ENCODE measurements around the gene CELA2A. TPM values are rescaled to one million over a fixed set of nuclear protein-coding genes. Genes with fewer than 3 reads are reported as not detected.

Gene CELA2A
- polyA plus RNA-seq, 2 of the 4 experiments (the other 2 are of a cell fraction) = not detected

- Histone ChIP-seq H3K4me2 (no peak overlapping the region), H3K4me1 (no peaks in the 10 kb centered on the region), H3K9me3 (no peaks in the 10 kb centered on the region), H3K4me3 (no peak overlapping the region), H3K27ac (no peak overlapping the region)
- 92% methylated on average over 8 of the region's 8 CpGs for WGBS (ENCODE audit: missing lambda C conversion rate)
- ChIA-PET POLR2A (no interaction called here), CTCF (interaction anchor here (1.4 kb wide), 1 partner anchor 119 kb away, joined by 4 read pairs; no protein-coding TSS in a partner anchor)
- FAIRE-seq (no peak), ATAC-seq (no peak), DNase-seq (ENCODE audit: low read depth in 1 of 2, low spot score in 1 of 2) (no peak)
- TF ChIP-seq CTCF (IDR thresholded peaks at IDR 0.05) (no peak), NPAS2 (CRISPR knock-in tag; IDR thresholded peaks at IDR 0.05; ENCODE audit: borderline replicate concordance) (no peak), RCOR1 (IDR thresholded peaks at IDR 0.05; ENCODE audit: low read depth, low read length) (no peak), ZSCAN20 (CRISPR knock-in tag; IDR thresholded peaks at IDR 0.05) (no peak), FOXS1 (CRISPR knock-in tag; IDR thresholded peaks at IDR 0.05) (no peak), POLR2A (IDR thresholded peaks at IDR 0.05; ENCODE audit: low read length) (no peak), CHD2 (IDR thresholded peaks at IDR 0.05; ENCODE audit: low read length, partially characterized antibody) (no peak), HOXA7 (CRISPR knock-in tag; IDR thresholded peaks at IDR 0.05) (no peak), RNF2 (IDR thresholded peaks at IDR 0.05; ENCODE audit: borderline replicate concordance, low read depth) (no peak), SMC3 (IDR thresholded peaks at IDR 0.05) (no peak), ZC3H11A (IDR thresholded peaks at IDR 0.05) (no peak), HOXB5 (CRISPR knock-in tag; IDR thresholded peaks at IDR 0.05) (no peak), HMGXB4 (CRISPR knock-in tag; IDR thresholded peaks at IDR 0.05; ENCODE audit: borderline replicate concordance) (no peak), EHF (CRISPR knock-in tag; IDR thresholded peaks at IDR 0.05) (no peak), JUN (IDR thresholded peaks at IDR 0.05) (no peak), MAX (IDR thresholded peaks at IDR 0.05) (no peak), HEYL (CRISPR knock-in tag; IDR thresholded peaks at IDR 0.05) (no peak), CHD4 (IDR thresholded peaks at IDR 0.05; ENCODE audit: borderline replicate concordance) (no peak), USF2 (IDR thresholded peaks at IDR 0.05) (no peak)
Measured at GRCh38 chr1:15442119-15442518, 14.4 kb upstream of the CELA2A start.

GRCh38 chr1:15442759-15443158 is 13.8 kb upstream of the CELA2A start:
- Histone ChIP-seq H3K9me3 (no peaks in the 10 kb centered on the region), H3K4me1 (no peaks in the 10 kb centered on the region), H3K4me2 (no peak overlapping the region), H3K4me3 (no peak overlapping the region), H3K27ac (no peak overlapping the region)
- CTCF ChIA-PET = interaction anchor here (1.2 to 1.8 kb wide), 3 partner anchors 8 to 109 kb away, joined by 3 to 6 read pairs (median 4); no protein-coding TSS in a partner anchor
- POLR2A ChIA-PET = no interaction called here
- ATAC-seq (no peak), FAIRE-seq (no peak), DNase-seq (ENCODE audit: low read depth in 1 of 2, low spot score in 1 of 2) (no peak)
- no peak for TF ChIP-seq NFE2L2 (conservative IDR thresholded peaks at IDR 0.05; ENCODE audit: low read length)
- TF ChIP-seq ZNF302 (CRISPR knock-in tag; IDR thresholded peaks at IDR 0.05) = no peak
- no peak for TF ChIP-seq JUNB (IDR thresholded peaks at IDR 0.05)
- TF ChIP-seq HES2 (IDR thresholded peaks at IDR 0.05) = no peak
- no peak for TF ChIP-seq GATA3 (IDR thresholded peaks at IDR 0.05; ENCODE audit: borderline replicate concordance)
- no peak for TF ChIP-seq HEYL (CRISPR knock-in tag; IDR thresholded peaks at IDR 0.05)
- no peak for TF ChIP-seq CBX8 (IDR thresholded peaks at IDR 0.05)
- TF ChIP-seq PBX3 (IDR thresholded peaks at IDR 0.05) = no peak
- no peak for TF ChIP-seq ESRRA (IDR thresholded peaks at IDR 0.05; ENCODE audit: borderline replicate concordance, low read length)
- TF ChIP-seq HDAC2 (IDR thresholded peaks at IDR 0.05) = no peak
- TF ChIP-seq BHLHE40 (IDR thresholded peaks at IDR 0.05; ENCODE audit: low read depth, low read length) = no peak
- TF ChIP-seq PHF8 (IDR thresholded peaks at IDR 0.05; ENCODE audit: borderline replicate concordance, low read depth) = no peak
- TF ChIP-seq MYC (IDR thresholded peaks at IDR 0.05; ENCODE audit: borderline replicate concordance, low read length) = no peak
- no peak for TF ChIP-seq POLR2AphosphoS2 (conservative IDR thresholded peaks at IDR 0.05; ENCODE audit: low read length)
- no peak for TF ChIP-seq FOSB (CRISPR knock-in tag; IDR thresholded peaks at IDR 0.05)
- TF ChIP-seq CEBPB (IDR thresholded peaks at IDR 0.05) = no peak
- TF ChIP-seq KDM1A (IDR thresholded peaks at IDR 0.05; ENCODE audit: low read depth) = no peak
- TF ChIP-seq MAZ (IDR thresholded peaks at IDR 0.05; ENCODE audit: borderline replicate concordance, low read depth, low read length) = no peak
- no peak for TF ChIP-seq CHD2 (IDR thresholded peaks at IDR 0.05; ENCODE audit: low read length, partially characterized antibody)
- 70% methylated on average over 5 of the region's 5 CpGs for WGBS (ENCODE audit: missing lambda C conversion rate)

Data from A549 (cell line).